NOMO-1 treated with DMSO at 0.1 percent for 48 hours (cell line): Measurements from ENCODE around the gene IGF1R.

ENCODE experiments used
- DNase-seq: peaks from one replicate; lab custom pipeline; 2025; ENCODE audit not compliant: unreplicated experiment; lab: John Stamatoyannopoulos, UW

IGF1R gene

DNA sequence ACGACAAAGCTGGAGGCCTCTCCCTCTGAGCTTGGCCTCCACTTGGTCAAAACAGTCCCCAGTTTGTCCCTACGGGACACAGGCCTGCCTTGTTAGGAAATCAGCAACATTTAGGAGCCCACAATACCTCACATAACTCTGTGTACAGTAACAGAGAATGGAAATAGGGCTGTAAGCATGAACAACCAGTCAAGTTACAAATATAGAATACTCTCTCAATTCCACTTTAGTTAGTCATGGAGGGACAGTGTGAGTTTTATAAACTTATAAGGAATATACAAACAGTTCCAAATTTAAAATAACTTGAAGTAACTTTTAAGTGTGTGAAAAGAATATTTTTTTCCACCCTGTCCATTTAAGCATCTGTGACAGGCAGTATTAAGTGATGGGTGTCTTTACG, 229.8 kb downstream of the IGF1R start:
- no peak for DNase-seq

DNA sequence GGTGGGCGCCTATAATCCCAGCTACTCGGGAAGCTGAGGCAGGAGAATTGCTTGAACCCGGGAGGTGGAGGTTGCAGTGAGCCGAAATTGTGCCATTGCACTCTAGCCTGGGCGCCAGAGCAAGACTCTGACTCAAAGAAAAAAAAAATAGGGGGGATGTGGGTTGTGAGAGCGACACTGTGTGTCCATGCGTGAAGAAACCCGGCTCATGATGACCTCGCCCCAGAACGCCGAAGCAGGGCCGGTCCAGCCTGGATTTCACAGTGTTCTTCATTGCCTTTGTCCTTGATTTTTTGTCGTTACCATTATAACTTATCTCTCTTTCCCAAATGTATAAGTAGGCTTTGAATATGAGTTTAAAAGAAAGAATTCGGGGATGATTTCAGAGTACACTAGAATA, 230.5 kb downstream of the IGF1R start:
- DNase-seq = no peak

DNA sequence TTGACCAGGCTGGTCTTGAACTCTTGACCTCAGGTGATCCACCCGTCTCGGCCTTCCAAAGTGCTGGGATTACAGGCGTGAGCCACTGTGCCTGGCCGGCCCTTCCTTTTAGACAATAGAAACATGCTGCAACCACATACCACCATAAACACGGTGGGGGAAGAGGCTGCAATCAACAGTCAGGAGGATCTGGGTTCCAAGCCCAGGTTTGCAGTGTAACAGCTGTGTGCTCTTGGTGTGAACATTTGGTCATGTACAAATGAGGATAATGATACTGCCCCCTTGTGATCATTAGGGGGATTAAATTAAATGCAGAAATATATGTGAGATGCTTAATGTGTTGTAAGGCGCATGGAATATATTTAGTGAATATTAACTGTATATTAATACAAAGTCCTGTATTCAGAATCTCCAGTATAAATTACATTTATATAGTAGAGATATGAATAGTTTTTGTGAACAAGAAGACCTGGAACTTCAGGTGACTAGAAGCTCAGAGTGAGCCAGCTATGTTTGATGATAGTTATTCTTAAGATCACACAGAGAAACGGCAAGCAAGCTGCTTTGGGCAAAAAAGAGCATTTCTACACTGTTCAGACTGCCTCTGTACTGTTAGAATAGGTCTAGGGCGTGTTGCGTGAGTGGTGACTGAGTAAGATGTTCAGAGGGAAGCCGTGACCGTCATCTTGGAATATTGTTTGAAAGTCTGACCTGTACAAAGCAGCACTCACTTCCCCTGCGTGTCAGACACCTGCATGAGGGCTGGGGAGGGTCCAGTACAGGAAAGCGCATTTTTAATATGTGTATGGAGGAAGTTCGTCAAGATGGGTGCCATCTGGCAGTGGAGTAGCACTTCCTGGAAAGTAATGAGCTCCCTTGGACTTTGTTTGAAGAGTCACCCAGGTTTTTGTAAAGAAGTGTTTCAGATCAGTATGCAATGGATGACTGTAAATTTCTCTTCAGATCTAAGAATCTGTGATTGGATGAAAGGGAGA, 233.5 kb downstream of the IGF1R start:
- peak; percentile 56 for DNase-seq

DNA sequence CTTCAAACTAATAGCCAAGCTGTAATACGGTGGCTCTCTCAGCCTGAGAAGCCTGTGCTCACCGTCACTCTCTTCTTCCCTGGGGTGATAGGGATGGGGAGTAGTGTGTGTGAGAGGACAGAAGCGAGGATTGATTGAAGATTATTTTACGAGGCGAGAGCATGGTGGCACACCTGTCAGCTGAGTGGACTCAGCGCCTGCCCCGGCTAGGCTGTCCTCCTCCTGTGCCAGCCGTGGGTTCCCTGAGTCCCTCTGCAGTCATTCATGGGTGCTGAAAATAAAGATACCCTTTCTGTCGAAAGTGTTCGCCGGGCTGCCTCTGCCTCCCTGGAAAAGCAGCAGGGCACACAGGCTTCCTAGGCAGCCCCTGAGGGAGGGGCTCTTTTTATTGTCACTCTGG, 235.1 kb downstream of the IGF1R start:
- DNase-seq = no peak

DNA sequence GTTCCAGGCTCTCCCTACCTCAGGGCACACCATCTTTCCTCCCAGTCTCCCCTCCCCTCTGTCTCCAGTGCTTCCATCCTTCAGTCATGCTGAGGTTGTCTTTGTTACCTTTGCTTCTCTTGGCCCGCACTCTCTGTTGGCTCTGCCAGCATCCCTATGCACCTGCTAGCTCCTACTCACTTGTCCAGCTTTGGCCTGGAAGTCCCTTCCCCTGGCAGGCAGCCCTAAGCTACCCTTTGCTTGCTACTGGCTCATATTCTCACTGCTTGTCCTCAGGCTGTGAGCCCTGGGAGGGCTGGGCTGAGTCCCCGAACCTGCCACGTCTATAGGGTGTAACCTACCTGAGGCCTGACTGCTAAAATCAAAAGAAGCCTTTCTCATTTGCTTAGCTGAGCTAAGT, 236.6 kb downstream of the IGF1R start:
- DNase-seq = no peak

DNA sequence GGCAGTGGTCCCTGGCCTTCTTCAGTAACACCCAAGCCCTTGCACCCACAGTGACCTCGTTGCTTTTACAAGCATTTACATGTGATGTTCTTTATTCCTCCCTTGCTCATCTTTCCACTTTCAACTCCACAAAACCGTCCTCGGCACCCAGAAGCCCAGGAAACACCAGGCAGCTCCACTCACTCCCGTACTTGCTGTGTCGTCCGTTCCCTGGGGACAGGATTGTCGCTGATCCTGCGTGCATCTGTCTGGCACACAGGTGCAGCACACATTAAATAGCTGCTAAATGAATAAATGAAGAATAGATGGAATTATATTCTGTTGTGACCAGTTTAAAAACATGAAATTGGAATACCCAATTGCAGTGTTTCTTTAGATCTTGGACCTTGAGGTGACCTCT, 239.6 kb downstream of the IGF1R start:
- no peak for DNase-seq

DNA sequence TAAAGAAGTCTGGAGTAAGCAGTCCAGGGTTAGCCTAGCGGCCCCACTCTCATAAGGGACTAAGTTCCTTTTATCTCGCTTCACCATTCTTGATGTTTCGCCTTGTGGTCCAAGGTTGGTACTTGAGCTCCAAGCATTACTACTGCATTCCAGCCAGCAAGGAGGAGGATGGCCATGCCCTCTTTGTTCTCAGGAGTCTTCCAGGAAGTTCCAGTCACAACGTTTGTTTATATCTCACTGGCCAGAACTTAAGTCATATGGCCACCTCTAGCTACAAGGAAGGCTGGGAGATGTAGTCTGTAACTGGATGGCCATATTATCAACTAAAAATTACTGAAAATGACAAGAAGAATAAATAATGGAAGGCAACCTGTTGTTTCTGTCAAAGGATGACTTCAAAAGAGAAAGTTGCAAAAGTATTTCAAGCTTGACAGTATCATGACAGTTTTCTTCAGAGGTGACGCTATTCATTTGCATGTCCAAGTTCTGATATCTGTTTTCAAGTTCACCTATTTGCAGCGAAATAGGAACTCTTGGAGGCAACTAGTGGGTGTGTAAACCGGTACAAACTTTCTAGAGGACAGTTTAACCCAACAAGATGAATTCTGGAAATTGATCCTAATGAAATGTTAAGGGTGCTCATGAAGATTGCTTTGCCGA, 240.6 kb downstream of the IGF1R start:
- DNase-seq = no peak

DNA sequence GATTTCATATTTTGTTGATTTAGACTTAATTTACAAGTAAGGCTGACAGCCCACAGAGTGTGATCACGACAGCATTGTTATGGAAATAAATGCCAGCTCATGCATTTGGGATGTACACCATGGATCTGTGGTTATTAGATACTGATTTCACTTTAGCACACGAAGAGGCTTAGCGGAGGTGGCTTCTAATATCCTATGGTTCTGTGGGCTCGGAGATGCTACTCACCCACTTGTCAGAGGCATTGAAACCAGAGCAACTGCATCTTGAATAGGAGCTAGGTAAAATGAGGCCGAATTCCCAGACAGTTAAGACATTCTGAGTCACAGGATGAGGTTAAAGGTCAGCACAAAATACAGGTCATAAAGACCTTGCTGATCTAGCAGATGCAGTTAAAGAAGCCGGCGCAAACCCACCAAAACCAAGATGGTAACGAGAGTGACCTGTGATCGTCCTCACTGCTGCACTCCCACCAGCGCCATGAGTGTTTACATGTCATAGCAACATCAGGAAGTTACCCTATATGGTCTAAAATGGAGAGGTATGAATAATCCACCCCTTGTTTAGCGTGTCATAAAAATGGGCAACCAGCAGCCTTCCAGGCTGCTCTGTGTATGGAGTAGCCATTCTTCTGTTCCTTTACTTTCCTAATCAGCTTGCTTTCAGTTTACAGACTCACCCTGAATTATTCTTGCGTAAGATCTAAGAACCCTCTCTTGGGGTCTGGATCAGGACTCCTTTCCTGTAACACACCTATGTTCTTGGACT, 241.8 kb downstream of the IGF1R start:
- no peak for DNase-seq

DNA sequence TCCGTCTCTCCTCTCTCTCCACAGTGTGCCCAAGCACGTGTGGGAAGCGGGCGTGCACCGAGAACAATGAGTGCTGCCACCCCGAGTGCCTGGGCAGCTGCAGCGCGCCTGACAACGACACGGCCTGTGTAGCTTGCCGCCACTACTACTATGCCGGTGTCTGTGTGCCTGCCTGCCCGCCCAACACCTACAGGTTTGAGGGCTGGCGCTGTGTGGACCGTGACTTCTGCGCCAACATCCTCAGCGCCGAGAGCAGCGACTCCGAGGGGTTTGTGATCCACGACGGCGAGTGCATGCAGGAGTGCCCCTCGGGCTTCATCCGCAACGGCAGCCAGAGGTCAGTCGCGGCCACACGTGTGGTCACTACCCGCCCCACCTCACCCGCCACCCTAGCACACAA, 243.0 kb downstream of the IGF1R start:
- no peak for DNase-seq

DNA sequence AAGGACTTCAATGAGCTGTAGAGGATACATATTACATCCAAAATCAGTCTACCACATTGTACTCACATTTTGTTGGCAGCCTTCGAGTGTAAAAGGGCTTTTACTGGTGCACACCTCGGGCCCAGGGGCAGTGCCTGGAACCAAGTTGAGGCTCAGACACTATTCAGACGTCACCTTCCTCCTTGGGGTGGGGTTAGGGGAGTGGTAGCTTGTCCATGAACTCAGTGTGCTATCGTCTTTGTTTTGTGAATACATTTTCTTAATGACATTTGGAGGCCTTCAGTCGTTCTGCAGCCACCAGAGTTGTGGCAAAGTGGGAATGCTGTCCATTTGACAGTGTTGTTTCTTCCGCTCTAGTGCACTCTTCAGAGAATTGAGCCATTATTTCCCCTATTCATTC, 245.1 kb downstream of the IGF1R start:
- no peak for DNase-seq

DNA sequence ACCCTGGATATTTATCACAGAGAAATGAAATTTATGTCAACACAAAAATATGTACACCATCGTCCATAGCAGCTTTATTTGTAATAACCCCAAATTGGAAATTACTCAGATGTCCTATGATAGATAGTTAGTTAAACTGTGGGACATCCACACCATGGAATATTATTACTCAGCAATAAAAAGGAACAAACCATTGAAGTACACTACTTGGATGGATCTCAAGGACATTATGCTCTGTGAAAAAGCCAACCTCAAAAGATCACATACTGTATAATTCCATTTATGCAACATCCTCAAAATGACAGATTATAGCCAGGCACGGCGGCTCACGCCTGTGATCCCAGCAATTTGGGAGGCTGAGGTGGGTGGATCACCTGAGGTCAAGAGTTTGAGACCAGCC, 246.0 kb downstream of the IGF1R start:
- no peak for DNase-seq

DNA sequence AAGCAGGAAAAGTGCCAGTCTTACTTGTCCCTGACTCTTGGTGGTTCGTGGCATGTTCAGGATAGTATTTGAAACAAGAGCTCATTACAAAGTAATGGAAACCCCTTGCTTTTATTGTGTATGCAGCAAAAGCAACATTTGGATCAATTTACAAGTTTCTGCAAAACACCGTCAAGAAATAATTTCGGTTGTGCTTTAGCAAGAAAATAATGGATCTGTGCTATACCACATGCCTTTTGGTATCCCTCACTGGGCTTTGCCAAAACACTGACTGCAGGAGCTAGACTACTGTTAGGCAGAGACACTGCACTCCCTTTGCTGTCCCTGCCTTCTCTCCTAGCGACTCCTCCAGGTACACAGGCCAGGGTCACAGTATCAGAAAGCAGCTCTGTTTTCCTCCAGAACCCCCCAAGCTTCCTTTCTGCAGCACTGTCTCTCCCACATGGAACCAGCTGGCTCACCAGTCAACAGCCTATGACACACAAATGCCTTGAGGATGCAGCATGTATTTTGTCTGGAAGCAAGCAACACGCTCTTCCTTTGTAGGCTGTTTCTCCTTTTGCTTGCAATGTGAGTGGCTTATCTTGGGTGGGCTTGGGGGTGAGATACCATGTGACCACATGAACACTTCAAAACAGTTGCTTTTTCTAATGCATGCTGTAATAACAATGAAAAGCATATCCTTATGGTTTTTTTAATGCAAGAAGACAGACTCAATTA, 247.8 kb downstream of the IGF1R start:
- DNase-seq = no peak

DNA sequence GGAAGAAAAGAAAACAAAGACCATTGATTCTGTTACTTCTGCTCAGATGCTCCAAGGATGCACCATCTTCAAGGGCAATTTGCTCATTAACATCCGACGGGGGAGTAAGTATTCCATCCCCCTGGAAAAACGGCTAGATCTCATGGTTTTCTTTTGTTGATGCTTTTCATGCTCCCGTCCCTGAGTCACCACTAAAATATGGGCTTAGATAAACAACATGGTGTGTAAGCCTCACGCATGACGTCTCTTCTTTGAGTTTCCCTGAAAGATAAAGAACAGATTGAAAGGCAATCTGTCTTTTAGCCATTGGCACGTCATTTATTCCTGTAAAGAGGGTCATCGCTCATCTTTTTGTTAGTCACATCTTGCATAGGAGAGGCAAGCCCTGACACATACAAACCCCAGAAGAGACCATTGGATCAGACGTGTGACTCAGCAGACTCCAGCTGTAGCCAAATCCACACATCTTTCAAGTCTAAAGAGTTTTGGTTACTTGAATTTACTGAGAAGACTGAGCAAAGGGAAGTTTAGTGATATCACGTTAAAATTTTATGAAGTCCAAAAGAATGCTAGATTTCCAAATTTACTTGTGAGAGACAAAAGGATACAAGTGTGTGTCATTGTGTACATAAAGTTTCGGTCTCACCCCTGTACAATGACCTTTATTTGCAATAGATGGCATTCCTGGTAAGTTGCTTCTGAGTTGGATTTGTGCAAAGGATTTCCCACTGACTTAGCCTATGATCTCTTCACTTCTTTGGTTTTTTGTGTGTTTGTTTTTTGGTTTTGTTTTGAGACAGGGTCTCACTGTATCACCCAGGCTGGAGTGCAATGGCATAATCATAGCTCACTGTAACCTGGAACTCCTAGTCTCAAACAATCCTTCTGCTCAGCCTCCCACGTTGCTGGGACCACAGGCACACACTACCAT, 248.7 kb downstream of the IGF1R start:
- DNase-seq = no peak

DNA sequence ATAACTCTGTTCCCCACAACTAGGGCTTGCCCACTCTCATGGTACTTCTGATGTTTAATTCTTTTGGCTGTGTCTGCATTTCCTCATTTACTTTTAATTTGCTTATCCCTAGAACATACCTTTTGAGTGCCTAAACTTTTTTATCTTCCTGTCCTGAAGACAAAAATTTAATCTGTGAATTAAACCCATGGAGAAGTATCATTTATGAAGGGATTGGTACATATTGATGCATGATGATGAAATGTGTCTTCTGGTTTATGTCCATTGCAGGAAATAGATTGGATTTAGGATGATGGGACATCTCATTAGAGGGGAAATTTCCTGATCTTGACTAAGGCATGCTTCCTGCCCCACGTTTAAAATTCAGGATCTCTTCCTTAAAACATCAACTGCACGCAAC, 249.8 kb downstream of the IGF1R start:
- DNase-seq = no peak

DNA sequence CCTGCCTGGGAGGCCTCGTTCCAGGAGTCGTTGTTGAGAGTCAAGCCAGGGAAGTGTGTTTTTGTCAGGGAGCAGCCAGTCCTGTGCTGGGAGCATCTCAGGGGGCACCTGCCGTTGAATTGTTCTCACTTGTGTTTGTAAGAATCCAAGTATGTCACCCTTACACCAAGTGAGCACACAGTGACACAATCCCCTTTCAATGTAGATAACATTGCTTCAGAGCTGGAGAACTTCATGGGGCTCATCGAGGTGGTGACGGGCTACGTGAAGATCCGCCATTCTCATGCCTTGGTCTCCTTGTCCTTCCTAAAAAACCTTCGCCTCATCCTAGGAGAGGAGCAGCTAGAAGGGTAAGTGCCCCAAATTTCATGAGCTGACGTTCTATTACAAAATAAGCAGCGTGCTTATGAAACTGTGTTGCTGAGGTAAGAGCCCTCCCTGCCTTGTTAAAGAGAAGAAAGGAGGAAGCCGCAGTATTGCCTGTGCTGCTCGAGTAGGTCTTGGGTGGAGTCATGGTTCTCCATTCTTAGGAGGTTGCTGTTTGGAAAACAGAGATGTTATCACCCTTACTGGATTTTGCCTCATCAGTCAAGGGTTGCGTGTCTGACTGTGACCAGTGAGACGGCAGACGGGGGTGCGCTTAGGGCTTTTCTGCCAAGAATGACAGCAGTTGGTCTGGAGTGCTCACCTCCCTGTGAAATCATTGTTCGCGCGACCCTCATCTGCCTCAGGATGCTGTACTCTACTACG, 251.1 kb downstream of the IGF1R start:
- peak; percentile 96 for DNase-seq

DNA sequence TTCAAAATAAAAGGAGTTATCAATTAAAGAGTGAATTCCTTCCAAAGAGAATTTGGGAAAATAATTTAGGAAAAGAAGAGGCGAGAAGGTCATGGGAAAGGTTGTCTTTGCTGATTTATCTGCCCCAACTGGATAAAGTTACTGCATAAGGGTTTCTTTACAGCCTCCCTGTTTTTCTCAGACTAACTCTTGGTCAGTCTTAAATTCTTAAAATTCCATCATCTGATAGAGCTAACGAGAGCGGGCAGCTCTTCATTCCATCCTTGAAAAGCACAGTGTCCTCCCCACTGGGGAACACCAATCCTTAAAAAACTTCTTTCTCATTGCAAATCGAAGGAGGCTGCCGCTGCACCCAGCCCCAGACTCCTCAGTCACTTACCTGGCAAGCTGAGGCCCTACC, 252.0 kb downstream of the IGF1R start:
- DNase-seq = no peak

DNA sequence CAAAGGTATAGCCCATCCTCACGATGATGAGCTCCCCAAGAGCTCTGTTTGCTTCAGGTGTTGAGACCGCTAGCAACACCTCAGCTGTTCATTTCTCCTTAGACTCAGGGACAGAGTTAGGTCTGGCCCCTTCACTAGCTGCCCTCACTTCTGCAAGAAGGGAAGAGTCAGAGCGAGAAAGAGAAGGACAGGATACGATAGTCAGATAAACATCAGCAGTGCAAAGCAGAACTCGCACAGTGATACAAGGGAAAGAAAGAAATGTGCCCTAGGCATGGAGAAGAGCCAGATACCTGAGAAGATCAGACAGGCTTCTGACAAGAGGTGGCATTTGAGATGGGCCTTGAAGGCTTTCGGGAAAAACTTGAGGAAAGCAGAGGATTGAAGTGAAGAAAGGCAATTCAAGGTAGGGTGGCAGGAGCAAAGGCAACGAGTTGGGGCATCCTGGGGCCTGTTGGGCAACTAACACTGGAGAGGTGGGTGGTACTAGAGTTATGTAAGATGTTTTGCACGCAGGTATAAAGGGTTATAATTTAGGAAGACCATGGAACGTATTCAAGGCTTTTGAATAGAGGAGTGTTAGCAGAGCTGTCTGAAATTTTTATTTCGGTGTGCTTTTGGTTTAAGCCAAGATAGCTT, 253.2 kb downstream of the IGF1R start:
- DNase-seq = no peak

DNA sequence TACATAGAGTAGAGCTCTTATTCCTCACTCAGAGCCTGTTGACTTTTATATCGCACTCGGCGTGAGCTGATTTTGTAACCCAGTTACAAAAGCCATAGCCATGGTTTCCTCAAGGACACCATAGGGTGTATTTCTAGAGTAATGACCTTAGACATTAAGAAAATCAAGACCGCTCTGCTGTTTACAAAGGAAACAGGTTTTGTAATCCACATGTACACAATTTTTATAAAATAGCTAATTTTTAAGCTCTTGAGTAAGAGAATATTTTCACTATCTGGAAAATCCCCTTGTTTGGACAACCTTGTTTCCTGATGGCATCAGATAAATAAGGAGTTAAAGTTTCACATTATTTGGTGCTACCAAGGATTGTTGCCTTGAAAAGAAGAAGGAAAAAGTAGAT, 254.6 kb downstream of the IGF1R start:
- DNase-seq = no peak
